Neural cell (in vitro differentiated cells): ENCODE measurements around the gene SH3GL3.

ENCODE experiments used
- CTCF ChIP-seq: fragments of 450-650 bp; IDR thresholded peaks from 2 replicates; pipeline ENCODE4 v1.5.1; 2014; ENCODE audit warnings: antibody characterized with exemption, mild to moderate bottlenecking, moderate library complexity; ENCODE audit not compliant: poor library complexity, severe bottlenecking
- EP300 ChIP-seq: fragments of 450-650 bp; conservative IDR thresholded peaks from 2 replicates; pipeline ENCODE4 v1.6.1; 2014; ENCODE audit warnings: antibody characterized with exemption, mild to moderate bottlenecking, moderate library complexity; ENCODE audit not compliant: poor library complexity, severe bottlenecking
- EZH2 ChIP-seq: fragments of 200-600, 300-800 bp; shearing (Covaris generic), sonication (generic); IDR thresholded peaks from 2 replicates; pipeline ENCODE4 v1.6.1; 2014; ENCODE audit warnings: antibody characterized with exemption, low read length, borderline replicate concordance, mild to moderate bottlenecking; ENCODE audit not compliant: insufficient read depth, poor library complexity, severe bottlenecking
- MXI1 ChIP-seq: fragments of 450-650 bp; conservative IDR thresholded peaks from 2 replicates; pipeline ENCODE4 v1.6.1; 2014; ENCODE audit warnings: antibody characterized with exemption, mild to moderate bottlenecking; ENCODE audit not compliant: poor library complexity, severe bottlenecking
- POLR2AphosphoS5 ChIP-seq: IDR thresholded peaks from 2 replicates; pipeline ENCODE4 v1.6.1; 2012
- RAD21 ChIP-seq: fragments of 450-650 bp; conservative IDR thresholded peaks from 2 replicates; pipeline ENCODE4 v1.6.1; 2014; ENCODE audit warnings: antibody characterized with exemption, mild to moderate bottlenecking, moderate library complexity
- REST ChIP-seq: IDR thresholded peaks from 2 replicates; pipeline ENCODE4 v1.6.1; 2012; ENCODE audit warnings: borderline replicate concordance
- SMC3 ChIP-seq: fragments of 450-650 bp; conservative IDR thresholded peaks from 2 replicates; pipeline ENCODE4 v1.6.1; 2014; ENCODE audit warnings: antibody characterized with exemption, mild to moderate bottlenecking, moderate library complexity; ENCODE audit not compliant: poor library complexity
- TAF1 ChIP-seq: IDR thresholded peaks from 2 replicates; pipeline ENCODE4 v1.6.1; 2012; ENCODE audit warnings: low read depth

- no peak for TF ChIP-seq EP300
- no peak for TF ChIP-seq TAF1
- TF ChIP-seq CTCF: no peak
- no peak for TF ChIP-seq SMC3
- TF ChIP-seq RAD21: no peak
- TF ChIP-seq POLR2AphosphoS5: no peak
- no peak for TF ChIP-seq REST
- TF ChIP-seq EZH2: no peak
- no peak for TF ChIP-seq MXI1
Observed at GRCh38 chr15:83554558-83554957, 107.4 kb downstream of the SH3GL3 start.
